Hematopoietic multipotent progenitor cell treated with erythropoietin and hydrocortisone succinate and interleukin-3 and kit ligand, for 6 days (in vitro differentiated cells): Measurements from ENCODE around the gene MYO1D.

ENCODE experiments used
- DNase-seq: peaks from one replicate; pipeline ENCODE4 v3.0.0-alpha.2; 2015

The MYO1D gene

GRCh38 chr17:32496395-32497073 is 380.4 kb downstream of the MYO1D start:
- DNase-seq, result no peak

GRCh38 chr17:32495359-32496231 is 381.3 kb downstream of the MYO1D start:
- no peak for DNase-seq

- DNase-seq, result no peak
Measured at GRCh38 chr17:32494621-32495358, 382.1 kb downstream of the MYO1D start.

GRCh38 chr17:32493976-32494513 is 382.9 kb downstream of the MYO1D start:
- DNase-seq, result no peak

DNA sequence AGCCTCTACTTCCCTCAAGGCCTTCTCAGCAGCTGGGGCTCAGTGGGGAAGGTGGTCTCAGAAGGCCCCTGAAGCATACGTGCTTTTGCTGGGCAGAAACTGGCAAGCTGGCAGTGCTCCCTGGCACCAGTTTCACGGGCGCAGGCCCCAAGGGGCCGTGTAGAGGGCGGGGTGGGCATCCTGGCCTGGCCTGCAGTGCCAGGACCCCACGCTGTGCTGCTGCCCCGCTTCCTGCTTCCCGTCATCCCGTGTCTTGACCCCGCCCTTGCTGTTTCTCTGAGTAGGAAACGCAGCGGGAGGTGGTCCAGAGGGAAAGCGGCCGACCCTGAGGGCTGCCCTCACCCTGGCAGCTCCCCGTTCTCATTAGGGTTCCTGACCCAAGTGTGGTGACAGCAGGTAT is 383.4 kb downstream of the MYO1D start:
- no peak for DNase-seq

DNA sequence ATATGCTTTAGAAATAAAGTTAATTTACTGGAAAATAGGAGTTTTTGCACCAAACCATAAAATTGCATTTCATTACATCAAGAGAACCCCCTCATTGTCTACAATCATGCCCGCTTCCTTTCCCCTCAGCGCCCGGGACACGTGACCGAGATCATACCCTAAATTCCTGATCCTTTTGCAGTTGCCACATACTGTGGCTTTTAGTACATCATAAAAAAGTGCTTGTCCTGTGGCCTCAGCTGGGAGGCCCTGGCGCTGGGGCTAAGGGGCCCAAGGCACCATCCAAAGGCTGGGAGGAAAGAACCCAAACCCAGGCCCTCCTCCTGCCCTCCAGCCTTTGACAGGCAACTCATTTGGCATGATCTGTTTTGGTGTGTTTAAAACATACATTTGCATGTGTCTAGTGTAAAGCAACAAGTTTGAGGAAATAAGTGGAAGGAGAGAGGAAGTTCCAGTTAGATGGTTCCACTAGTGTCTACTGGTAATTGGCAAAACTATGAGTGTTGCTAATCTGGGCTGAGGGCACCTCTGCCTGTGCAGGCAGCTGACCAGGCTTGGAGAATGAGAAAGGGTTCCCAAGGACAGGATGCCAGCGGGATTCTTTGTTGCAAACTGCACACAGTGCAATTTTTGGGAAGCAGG is 384.2 kb downstream of the MYO1D start:
- DNase-seq, result no peak

- no peak for DNase-seq
Measured at GRCh38 chr17:32492264-32492589, 384.7 kb downstream of the MYO1D start.

DNA sequence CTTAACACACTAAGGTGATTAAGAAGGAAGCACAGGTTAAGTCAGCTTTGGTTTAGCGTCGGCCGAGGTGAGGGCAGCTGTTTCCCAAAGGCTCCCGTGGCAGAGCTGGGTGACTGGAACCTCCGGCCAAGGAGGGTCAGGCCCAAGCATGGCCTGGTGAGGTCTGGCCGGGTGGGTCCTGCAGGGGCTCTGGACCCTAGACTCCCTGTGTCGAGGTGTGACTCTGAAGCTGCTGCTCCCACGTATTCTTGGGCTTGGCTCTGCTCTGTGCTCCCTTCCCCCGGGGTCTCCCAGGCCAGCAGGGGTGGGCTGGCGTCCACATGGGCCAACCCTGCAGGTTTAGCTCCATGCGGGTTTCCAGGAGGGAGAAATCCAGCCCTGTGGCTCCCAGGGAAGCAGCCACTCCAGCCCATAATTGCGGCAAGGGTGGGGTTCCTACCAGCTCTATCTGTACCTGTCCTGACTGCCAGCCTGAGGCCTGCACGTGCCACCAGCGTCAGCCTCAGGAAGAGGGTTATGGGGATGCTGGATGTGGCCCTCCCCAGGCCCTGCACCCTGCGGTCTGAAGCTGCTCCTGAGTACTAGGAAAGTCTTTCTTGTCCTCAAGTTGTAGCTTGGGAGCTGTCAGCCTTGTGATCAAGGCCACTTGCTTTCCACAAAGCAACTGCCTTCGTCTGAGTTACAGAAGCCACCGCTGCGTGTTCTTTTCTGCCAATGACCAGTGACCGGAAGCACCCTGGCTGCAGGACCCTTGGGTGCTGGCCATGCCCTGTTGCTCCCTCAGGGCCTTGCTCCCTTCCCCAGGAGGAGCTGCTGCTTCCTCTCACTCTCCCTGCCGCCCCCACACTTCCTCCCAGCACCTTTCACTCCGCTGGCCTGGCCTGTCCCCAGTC is 385.3 kb downstream of the MYO1D start:
- no peak for DNase-seq

DNA sequence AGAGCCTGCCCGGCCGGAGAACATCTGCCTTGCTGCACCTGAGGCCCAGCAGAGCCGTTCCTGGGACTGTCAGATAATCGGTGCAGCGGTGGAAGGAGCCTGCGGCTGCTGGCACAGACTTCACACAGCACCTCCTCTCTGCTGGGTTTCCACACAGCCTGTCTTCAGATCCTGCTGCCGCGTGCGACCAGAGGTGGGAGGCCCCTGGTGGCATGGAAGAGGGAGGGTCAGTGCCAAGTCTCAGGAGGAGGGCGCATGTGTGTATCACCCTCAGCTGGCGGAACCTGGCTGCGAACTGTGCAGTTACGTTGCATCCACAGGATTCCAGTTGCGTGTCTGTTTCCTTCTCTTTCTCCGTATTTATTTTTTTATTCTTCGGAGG is 386.8 kb downstream of the MYO1D start:
- DNase-seq, result no peak

GRCh38 chr17:32489320-32490100 is 387.4 kb downstream of the MYO1D start:
- DNase-seq, result no peak

DNA sequence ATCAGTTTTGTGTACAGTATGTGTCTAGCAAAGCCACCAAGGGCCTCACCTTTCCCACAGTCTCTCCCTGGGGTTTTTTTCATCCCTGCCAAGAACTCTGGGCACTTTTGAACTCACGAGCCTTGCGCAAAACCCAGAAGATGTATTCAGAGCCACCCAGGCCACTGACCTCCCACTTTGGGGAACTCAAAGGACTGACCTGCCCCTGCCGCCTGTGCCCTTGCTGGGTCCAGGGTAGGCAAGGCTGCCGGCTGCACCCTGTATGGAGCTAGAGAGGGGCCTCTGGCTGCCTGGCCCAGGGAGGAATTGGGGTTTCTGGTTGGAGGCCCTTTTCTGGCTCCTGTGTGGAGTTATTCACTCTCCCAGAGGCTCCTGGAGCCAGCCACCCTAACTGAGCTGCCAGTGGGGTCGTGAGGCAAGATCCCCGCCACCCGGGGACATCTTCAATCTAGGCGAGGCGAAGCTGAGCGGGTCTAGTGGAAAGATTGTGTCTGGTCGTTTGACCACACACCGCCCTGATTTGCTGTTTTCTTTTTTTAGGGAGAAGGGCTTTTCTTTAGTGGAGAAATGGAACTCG is 388.2 kb downstream of the MYO1D start:
- DNase-seq, result no peak

- no peak for DNase-seq
Measured at GRCh38 chr17:32488177-32488542, 388.8 kb downstream of the MYO1D start.

DNA sequence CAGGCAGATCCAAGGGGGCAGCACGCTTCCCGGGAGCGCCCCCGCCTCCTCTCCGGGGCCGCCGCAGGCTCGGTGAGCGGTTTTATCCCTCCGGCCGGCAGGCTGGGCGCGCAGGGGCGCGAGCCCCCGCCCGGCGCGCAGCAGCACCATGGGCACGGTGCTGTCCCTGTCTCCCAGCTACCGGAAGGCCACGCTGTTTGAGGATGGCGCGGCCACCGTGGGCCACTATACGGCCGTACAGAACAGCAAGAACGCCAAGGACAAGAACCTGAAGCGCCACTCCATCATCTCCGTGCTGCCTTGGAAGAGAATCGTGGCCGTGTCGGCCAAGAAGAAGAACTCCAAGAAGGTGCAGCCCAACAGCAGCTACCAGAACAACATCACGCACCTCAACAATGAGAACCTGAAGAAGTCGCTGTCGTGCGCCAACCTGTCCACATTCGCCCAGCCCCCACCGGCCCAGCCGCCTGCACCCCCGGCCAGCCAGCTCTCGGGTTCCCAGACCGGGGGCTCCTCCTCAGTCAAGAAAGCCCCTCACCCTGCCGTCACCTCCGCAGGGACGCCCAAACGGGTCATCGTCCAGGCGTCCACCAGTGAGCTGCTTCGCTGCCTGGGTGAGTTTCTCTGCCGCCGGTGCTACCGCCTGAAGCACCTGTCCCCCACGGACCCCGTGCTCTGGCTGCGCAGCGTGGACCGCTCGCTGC is 389.3 kb downstream of the MYO1D start:
- peak; percentile 32 for DNase-seq

DNA sequence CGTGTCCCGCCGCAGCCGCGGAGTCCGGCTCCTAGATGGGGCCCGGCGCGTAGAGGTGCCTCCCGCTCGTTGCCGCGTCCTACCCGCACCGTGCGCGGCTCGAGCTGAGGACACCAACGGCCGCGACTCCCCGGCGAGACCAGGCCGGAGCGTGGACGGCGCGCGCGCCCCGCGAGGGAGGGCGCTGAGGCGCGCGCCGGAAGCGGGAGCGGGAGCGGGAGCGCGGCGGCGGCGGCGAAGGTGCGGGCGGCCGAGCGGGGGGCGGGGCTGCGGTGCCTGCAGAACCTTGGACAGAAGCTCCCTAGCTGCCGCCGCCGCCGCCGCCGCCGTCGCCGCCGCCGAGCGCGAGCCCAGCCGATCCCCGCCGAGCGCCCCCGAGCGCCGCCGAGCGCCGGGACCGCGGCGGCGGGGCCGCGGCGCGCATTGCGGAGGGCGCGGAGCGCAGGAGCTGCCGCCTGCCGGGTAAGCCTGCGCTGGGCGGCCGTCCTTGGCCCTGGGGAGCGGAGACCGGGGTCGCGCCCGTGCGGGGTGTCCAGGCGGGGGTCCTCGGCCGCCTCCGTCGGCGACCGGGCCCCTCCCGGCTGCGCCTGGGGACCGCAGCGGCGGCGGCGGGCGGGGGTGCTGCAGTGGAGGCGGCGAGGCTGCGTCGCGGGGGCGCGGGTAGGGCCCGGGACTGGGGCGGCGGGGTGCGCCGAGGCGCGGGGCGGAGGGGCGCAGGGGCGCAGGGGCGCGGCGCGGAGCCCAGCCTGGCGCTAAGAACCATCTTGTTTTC is 390.0 kb downstream of the MYO1D start, which contains the start of gene CDK5R1:
Gene CDK5R1 (plus strand): TSS at position 293 of the 772 bp plus-strand sequence. CDS start 628 bp downstream, outside the sequence.
- peak; percentile 78 for DNase-seq

DNA sequence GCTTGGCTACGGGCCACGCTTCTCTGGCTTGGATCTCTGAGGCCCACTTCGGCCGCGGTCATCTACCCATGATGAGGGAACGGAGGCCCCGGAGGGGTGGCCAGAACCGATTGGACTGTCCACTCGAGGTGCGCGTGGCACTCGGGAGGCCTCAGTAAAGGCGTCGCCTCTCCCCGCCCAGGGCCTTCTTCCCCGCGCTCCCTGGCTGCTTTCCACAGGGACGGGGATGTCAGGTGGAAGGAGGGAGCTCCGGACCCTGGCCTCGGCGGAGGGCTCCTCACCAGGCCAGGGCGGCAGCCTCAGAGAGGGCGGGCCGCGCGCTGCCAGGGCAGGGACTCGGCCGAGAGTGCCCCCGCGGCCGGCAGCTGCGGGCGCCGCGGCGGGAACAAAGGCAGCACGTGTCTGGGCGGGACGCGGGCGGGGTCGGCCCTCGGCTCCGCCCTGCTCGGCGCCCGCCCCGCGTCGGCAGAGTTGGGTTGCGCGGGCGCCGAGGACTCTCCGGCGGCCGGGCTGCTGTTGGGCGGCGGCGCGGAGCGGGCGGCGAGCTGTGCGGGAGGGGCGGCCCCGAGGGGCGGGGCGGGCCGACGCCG is 390.7 kb downstream of the MYO1D start:
- peak; percentile 87 for DNase-seq

GRCh38 chr17:32485261-32486110 is 391.4 kb downstream of the MYO1D start:
- no peak for DNase-seq

- no peak for DNase-seq
Measured at GRCh38 chr17:32484628-32485027, 392.3 kb downstream of the MYO1D start.

DNA sequence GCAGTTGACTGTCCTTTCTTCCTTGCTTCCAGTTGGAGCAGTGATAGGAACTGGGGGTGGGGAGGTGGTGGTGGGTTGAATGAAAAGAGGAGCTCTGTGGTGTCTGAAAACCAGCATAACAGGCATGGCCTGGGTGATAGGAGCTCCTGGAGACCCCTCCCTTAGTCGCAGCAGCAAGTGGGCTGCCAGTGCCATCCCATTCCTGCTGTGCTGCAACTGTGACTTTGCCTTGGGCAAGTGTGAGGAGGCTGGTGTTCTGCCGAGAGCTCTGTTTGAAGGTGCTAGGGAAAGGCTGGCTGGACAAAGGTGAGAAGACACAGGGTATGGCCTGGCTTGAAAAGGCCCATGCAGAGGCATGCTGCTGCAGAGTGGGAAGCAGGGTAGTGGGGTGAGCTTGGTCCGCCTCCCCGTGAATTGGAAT is 392.9 kb downstream of the MYO1D start:
- DNase-seq, result no peak
